Measurements from ENCODE around the gene IL37. TPM values are rescaled to one million over a fixed set of nuclear protein-coding genes. Genes with fewer than 3 reads are reported as not detected.

Gene IL37
- total and polyA plus RNA-seq, 2 donors (not counting 3 experiments of a cell fraction or from before 2014, with no cell fraction given), result not detected

DNA sequence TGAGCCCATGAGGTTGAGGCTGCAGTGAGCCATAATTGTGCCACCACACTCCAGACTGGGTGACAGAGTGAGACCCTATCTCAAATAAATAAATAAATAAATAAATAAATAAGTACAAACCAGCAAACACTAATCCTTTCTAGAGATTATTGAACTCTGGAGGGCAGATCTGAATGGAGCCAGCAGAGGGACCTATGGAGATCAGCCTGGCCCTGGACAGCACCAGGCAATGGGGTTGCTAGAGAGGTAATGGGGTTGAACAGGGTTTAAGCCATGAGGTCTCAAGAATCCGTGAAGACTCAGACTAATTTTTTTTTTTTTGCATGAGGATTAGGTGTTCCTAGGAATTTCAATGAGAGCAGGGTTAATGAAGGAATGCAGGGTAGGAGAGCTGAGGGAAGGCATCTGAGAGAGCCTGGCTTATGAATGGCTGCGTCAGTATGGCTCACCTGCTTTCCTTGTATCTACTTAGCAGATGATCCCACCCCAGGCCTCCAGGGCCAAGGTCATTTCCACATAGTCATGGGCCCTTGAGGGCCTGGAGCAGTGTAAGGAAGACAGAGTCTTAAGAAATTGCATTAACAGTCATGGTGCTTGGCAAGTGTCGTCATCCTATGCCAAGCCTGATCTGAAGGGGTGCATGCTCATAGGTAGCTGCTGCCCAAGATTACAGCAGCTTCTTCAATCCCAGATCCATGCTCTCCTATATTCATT lies 34.6 kb upstream of the IL37 start:
- no peak for FAIRE-seq
- no peak overlapping the region for H3K27ac ChIP-seq (ENCODE audit: insufficient read depth, low read depth, low read length)
- H3K4me1 ChIP-seq (ENCODE audit: control insufficient read depth, extremely low read depth, insufficient read depth, low read length), result peaks cover 18% of the 10 kb centered on the region
- DNase-seq (ENCODE audit: low read depth, low spot score), result no peak
- no peaks in the 10 kb centered on the region for H4K20me1 ChIP-seq (replicated peaks; ENCODE audit: control insufficient read depth, extremely low read depth, insufficient read depth, low read length)
- ChIA-PET POLR2A (no interaction called here), CTCF (interaction anchor here (1.4 kb wide), 1 partner anchor 127 kb away, joined by 8 read pairs; no protein-coding TSS in a partner anchor)
- peaks cover 5% of the 10 kb centered on the region in 2 experiments for H3K27me3 ChIP-seq (ENCODE audit: control insufficient read depth in 2 of 2, insufficient read depth in 2 of 2, low read length in 2 of 2)
- intact Hi-C loops (cut with micrococcal nuclease) (no loop called here), dilution Hi-C loops (cut with MboI; ENCODE audit: extremely low pct_ligation_motif_present, low sequenced_read_pairs) (no loop called here)
- no peaks in the 10 kb centered on the region for H3K79me2 ChIP-seq (ENCODE audit: control insufficient read depth, insufficient read depth, low read length)
- no TSS peak for BruUV-seq (replicated peaks)
- no peaks in the 10 kb centered on the region for H3K9me1 ChIP-seq (replicated peaks; ENCODE audit: control insufficient read depth, extremely low read depth, insufficient read depth, low read length)
- no peaks in the 10 kb centered on the region for H3K9me3 ChIP-seq (replicated peaks; ENCODE audit: control insufficient read depth, insufficient read depth, low read length)
- no peaks in the 10 kb centered on the region for H3K36me3 ChIP-seq (ENCODE audit: control insufficient read depth in 2 of 2, extremely low read depth in 1 of 2, insufficient read depth in 2 of 2, low read length in 2 of 2)
- H3K4me2 ChIP-seq (ENCODE audit: insufficient read depth, low read length), result no peak overlapping the region
- H3K9ac ChIP-seq (replicated peaks; ENCODE audit: extremely low read depth, insufficient read depth, low read length), result no peak overlapping the region
- H3K4me3 ChIP-seq (replicated peaks in 1 of 3; ENCODE audit: insufficient read depth in 1 of 3, low read depth in 1 of 3, low read length in 3 of 3), result no peak overlapping the region
- H2AFZ ChIP-seq (ENCODE audit: low read depth, low read length), result no peak overlapping the region
- TF ChIP-seq FOS (IDR thresholded peaks at IDR 0.05; ENCODE audit: borderline replicate concordance, insufficient read depth, low read length), result no peak
- no peak for TF ChIP-seq EZH2 (IDR thresholded peaks at IDR 0.05; ENCODE audit: borderline replicate concordance, low read depth, low read length, severe bottlenecking)
- TF ChIP-seq POLR2A (IDR thresholded peaks at IDR 0.05; ENCODE audit: low read depth, low read length), result no peak
- TF ChIP-seq JUN (IDR thresholded peaks at IDR 0.05; ENCODE audit: borderline replicate concordance, insufficient read depth, insufficient read length, low read depth), result no peak
- TF ChIP-seq, protein P1, sequence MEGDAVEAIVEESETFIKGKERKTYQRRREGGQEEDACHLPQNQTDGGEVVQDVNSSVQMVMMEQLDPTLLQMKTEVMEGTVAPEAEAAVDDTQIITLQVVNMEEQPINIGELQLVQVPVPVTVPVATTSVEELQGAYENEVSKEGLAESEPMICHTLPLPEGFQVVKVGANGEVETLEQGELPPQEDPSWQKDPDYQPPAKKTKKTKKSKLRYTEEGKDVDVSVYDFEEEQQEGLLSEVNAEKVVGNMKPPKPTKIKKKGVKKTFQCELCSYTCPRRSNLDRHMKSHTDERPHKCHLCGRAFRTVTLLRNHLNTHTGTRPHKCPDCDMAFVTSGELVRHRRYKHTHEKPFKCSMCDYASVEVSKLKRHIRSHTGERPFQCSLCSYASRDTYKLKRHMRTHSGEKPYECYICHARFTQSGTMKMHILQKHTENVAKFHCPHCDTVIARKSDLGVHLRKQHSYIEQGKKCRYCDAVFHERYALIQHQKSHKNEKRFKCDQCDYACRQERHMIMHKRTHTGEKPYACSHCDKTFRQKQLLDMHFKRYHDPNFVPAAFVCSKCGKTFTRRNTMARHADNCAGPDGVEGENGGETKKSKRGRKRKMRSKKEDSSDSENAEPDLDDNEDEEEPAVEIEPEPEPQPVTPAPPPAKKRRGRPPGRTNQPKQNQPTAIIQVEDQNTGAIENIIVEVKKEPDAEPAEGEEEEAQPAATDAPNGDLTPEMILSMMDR (IDR thresholded peaks at IDR 0.05; ENCODE audit: extremely low read depth in 1 of 2, insufficient read depth in 1 of 2, low read depth in 1 of 2, low read length in 2 of 2), result no peak
- no peak for TF ChIP-seq POLR2AphosphoS5 (IDR thresholded peaks at IDR 0.05; ENCODE audit: insufficient read depth, low read depth, low read length)
- TF ChIP-seq, protein P2, sequence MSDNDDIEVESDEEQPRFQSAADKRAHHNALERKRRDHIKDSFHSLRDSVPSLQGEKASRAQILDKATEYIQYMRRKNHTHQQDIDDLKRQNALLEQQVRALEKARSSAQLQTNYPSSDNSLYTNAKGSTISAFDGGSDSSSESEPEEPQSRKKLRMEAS (IDR thresholded peaks at IDR 0.05; ENCODE audit: insufficient read depth, insufficient read length), result no peak
- TF ChIP-seq GATA2 (IDR thresholded peaks at IDR 0.05; ENCODE audit: insufficient read depth, insufficient read length, low read depth, low read length), result no peak
- no peak for TF ChIP-seq MYC (IDR thresholded peaks at IDR 0.05; ENCODE audit: low read depth, low read length)

Measured in endothelial cell of umbilical vein (primary cell).